ENCODE results near the gene HES1.
A peak's percentile ranks its signal among the peaks of the same experiment; 100 is the strongest.

The HES1 gene

GRCh38 chr3:194137506-194138474 lies 1.8 kb downstream of the HES1 start:
- TF ChIP-seq POLR2AphosphoS5 (IDR thresholded peaks at IDR 0.05; ENCODE audit: low read depth, low read length): no peak
- TF ChIP-seq FOXP2 (optimal IDR thresholded peaks at IDR 0.05; ENCODE audit: borderline replicate concordance, extremely low read depth, extremely low read length, insufficient read depth): no peak
- TF ChIP-seq SIN3A (IDR thresholded peaks at IDR 0.05; ENCODE audit: borderline replicate concordance, insufficient read depth, low read length): no peak
- no peak for TF ChIP-seq TAF1 (IDR thresholded peaks at IDR 0.05; ENCODE audit: borderline replicate concordance, insufficient read depth, low read length)
- no peak for TF ChIP-seq REST (IDR thresholded peaks at IDR 0.05; ENCODE audit: insufficient read depth in 1 of 2, low read depth in 2 of 2, low read length in 2 of 2)

GRCh38 chr3:194138732-194139070 lies 2.8 kb downstream of the HES1 start:
- TF ChIP-seq FOXP2 (optimal IDR thresholded peaks at IDR 0.05; ENCODE audit: borderline replicate concordance, extremely low read depth, extremely low read length, insufficient read depth) (no peak), REST (IDR thresholded peaks at IDR 0.05; ENCODE audit: insufficient read depth in 1 of 2, low read depth in 2 of 2, low read length in 2 of 2) (no peak), TAF1 (IDR thresholded peaks at IDR 0.05; ENCODE audit: borderline replicate concordance, insufficient read depth, low read length) (no peak), POLR2AphosphoS5 (IDR thresholded peaks at IDR 0.05; ENCODE audit: low read depth, low read length) (no peak), SIN3A (IDR thresholded peaks at IDR 0.05; ENCODE audit: borderline replicate concordance, insufficient read depth, low read length) (no peak)

- TF ChIP-seq REST (IDR thresholded peaks at IDR 0.05; ENCODE audit: insufficient read depth in 1 of 2, low read depth in 2 of 2, low read length in 2 of 2): no peak
- peak; percentile 64; the same call in 1 of the 2 replicates for TF ChIP-seq SIN3A (IDR thresholded peaks at IDR 0.05; ENCODE audit: borderline replicate concordance, insufficient read depth, low read length)
- TF ChIP-seq FOXP2 (optimal IDR thresholded peaks at IDR 0.05; ENCODE audit: borderline replicate concordance, extremely low read depth, extremely low read length, insufficient read depth): no peak
- 0 out of 2 replicates have a peak, but pooled peaks have one; percentile 11 for TF ChIP-seq TAF1 (IDR thresholded peaks at IDR 0.05; ENCODE audit: borderline replicate concordance, insufficient read depth, low read length)
- TF ChIP-seq POLR2AphosphoS5 (IDR thresholded peaks at IDR 0.05; ENCODE audit: low read depth, low read length): peak; percentile 77
Observed at GRCh38 chr3:194139071-194139813, 3.3 kb downstream of the HES1 start.

GRCh38 chr3:194139814-194140391 lies 4.0 kb downstream of the HES1 start:
- no peak for TF ChIP-seq TAF1 (IDR thresholded peaks at IDR 0.05; ENCODE audit: borderline replicate concordance, insufficient read depth, low read length)
- no peak for TF ChIP-seq POLR2AphosphoS5 (IDR thresholded peaks at IDR 0.05; ENCODE audit: low read depth, low read length)
- no peak for TF ChIP-seq FOXP2 (optimal IDR thresholded peaks at IDR 0.05; ENCODE audit: borderline replicate concordance, extremely low read depth, extremely low read length, insufficient read depth)
- no peak for TF ChIP-seq REST (IDR thresholded peaks at IDR 0.05; ENCODE audit: insufficient read depth in 1 of 2, low read depth in 2 of 2, low read length in 2 of 2)
- no peak for TF ChIP-seq SIN3A (IDR thresholded peaks at IDR 0.05; ENCODE audit: borderline replicate concordance, insufficient read depth, low read length)
